H1 (cell line): ENCODE measurements around the gene MRTFB. TPM values are rescaled to one million over a fixed set of nuclear protein-coding genes. Genes with fewer than 3 reads are reported as not detected.

ENCODE experiments used
- CTCF ChIA-PET: fragments of 300-600 bp; sonication (Branson Sonifier 250); formaldehyde crosslinking; loops from one replicate; lab custom pipeline; 2021; ENCODE audit not compliant: partially characterized antibody; lab: Charles Lee
- POLR2A ChIA-PET: fragments of 300-600 bp; sonication (Branson Sonifier 250); formaldehyde crosslinking; loops from one replicate; lab custom pipeline; 2021; ENCODE audit warnings: inconsistent platforms; ENCODE audit not compliant: partially characterized antibody; lab: Charles Lee
- DNase-seq, 2 experiments: peaks; one replicate each; pipeline versions ENCODE4 v3.0.0 to v3.0.0-alpha.2; 2010 to 2022; ENCODE audit warnings: low spot score in 2 of 2, low read depth in 1 of 2, mixed read lengths in 1 of 2
- FAIRE-seq: peaks from 2 replicates; lab custom pipeline; 2011; peaks lifted over from hg19 to GRCh38; lab: Jason Lieb, UNC
- H2AFZ ChIP-seq: 2 replicates; pipeline ENCODE4 v1.8.1; 2012; ENCODE audit warnings: low read length, inconsistent platforms
- H2AK5ac ChIP-seq: 2 replicates; pipeline ENCODE4 v1.6.1; 2013; ENCODE audit warnings: low read depth, low read length
- H2BK120ac ChIP-seq: replicated peaks from 2 replicates; pipeline ENCODE3; 2013; ENCODE audit warnings: low read depth, low read length, inconsistent platforms
- H2BK12ac ChIP-seq: 2 replicates; pipeline ENCODE4 v1.6.1; 2013; ENCODE audit warnings: low read depth, low read length
- H2BK15ac ChIP-seq: 2 replicates; pipeline ENCODE4 v1.6.1; 2013; ENCODE audit warnings: low read length
- H2BK20ac ChIP-seq: 2 replicates; pipeline ENCODE4 v1.6.1; 2013; ENCODE audit warnings: low read length
- H2BK5ac ChIP-seq: 2 replicates; pipeline ENCODE4 v1.6.1; 2013; ENCODE audit warnings: low read depth, low read length
- H3K14ac ChIP-seq: 2 replicates; pipeline ENCODE4 v1.6.1; 2013; ENCODE audit warnings: inconsistent platforms; ENCODE audit not compliant: insufficient read length
- H3K18ac ChIP-seq: 2 replicates; pipeline ENCODE4 v1.6.1; 2013; ENCODE audit warnings: low read length; ENCODE audit errors: extremely low read depth
- H3K23ac ChIP-seq: 2 replicates; pipeline ENCODE4 v1.6.1; 2013; ENCODE audit warnings: inconsistent platforms; ENCODE audit not compliant: insufficient read length
- H3K23me2 ChIP-seq: 2 replicates; pipeline ENCODE4 v1.6.1; 2013; ENCODE audit warnings: low read depth, low read length
- H3K27ac ChIP-seq: 2 replicates; pipeline ENCODE4 v1.6.1; 2011; ENCODE audit warnings: low read depth, low read length, inconsistent platforms
- H3K27me3 ChIP-seq, 4 experiments: replicated peaks in 1 of 4; 1 replicate in 1 of 4; 2 replicates in 3 of 4; pipeline versions ENCODE4 v1.6.1 to v1.8.1; 2011 to 2013; ENCODE audit warnings: low read length in 3 of 4, mild to moderate bottlenecking in 3 of 4, inconsistent platforms in 2 of 4, mixed read lengths in 2 of 4, moderate library complexity in 1 of 4; ENCODE audit not compliant: control insufficient read depth in 3 of 4, insufficient read depth in 3 of 4; ENCODE audit errors: extremely low read depth in 1 of 4
- H3K36me3 ChIP-seq, 4 experiments: 2 replicates each; pipeline versions ENCODE4 v1.6.1 to v1.8.1; 2011 to 2013; ENCODE audit warnings: mild to moderate bottlenecking in 4 of 4, low read length in 3 of 4, moderate library complexity in 2 of 4, control low read depth in 1 of 4, inconsistent platforms in 1 of 4; ENCODE audit not compliant: insufficient read depth in 4 of 4, control insufficient read depth in 2 of 4
- H3K4ac ChIP-seq: replicated peaks from 2 replicates; pipeline ENCODE3; 2013; ENCODE audit warnings: low read length, low read depth, mixed read lengths, inconsistent platforms; ENCODE audit not compliant: insufficient read length
- H3K4me1 ChIP-seq, 4 experiments: replicated peaks in 1 of 4; 1 replicate in 1 of 4; 2 replicates in 3 of 4; pipeline versions ENCODE4 v1.6.1 to v1.8.1; 2011 to 2013; ENCODE audit warnings: low read length in 3 of 4, inconsistent platforms in 2 of 4, mixed read lengths in 1 of 4; ENCODE audit not compliant: insufficient read depth in 4 of 4, control insufficient read depth in 3 of 4
- H3K4me2 ChIP-seq, 2 experiments: 2 replicates each; pipeline versions ENCODE4 v1.6.1 to v1.8.1; 2011 to 2013; ENCODE audit warnings: low read depth in 2 of 2, low read length in 2 of 2, control low read depth in 1 of 2, inconsistent platforms in 1 of 2, mild to moderate bottlenecking in 1 of 2; ENCODE audit not compliant: insufficient read depth in 1 of 2
- H3K4me3 ChIP-seq, 4 experiments: fragments of 200-600, 300-600 bp in 1 of 4; sonication (generic), shearing (Covaris generic), sonication (Bioruptor Twin) in 1 of 4; 2 replicates each; pipeline versions ENCODE4 v1.5.1 to v1.8.1; 2011 to 2016; ENCODE audit warnings: low read length in 4 of 4, low read depth in 3 of 4, control low read depth in 2 of 4, inconsistent platforms in 2 of 4, mild to moderate bottlenecking in 2 of 4, mixed read lengths in 1 of 4, moderate library complexity in 1 of 4; ENCODE audit not compliant: insufficient read depth in 2 of 4; ENCODE audit errors: extremely low read depth in 1 of 4
- H3K56ac ChIP-seq: replicated peaks from 2 replicates; pipeline ENCODE3; 2013; ENCODE audit warnings: low read depth, mild to moderate bottlenecking, mixed read lengths, low read length, inconsistent platforms; ENCODE audit not compliant: insufficient read length
- H3K79me1 ChIP-seq: 2 replicates; pipeline ENCODE4 v1.6.1; 2013; ENCODE audit warnings: low read depth, low read length, control low read depth
- H3K79me2 ChIP-seq, 2 experiments: 2 replicates each; pipeline versions ENCODE4 v1.6.1 to v1.8.1; 2012 to 2013; ENCODE audit warnings: low read length in 2 of 2, mild to moderate bottlenecking in 2 of 2, inconsistent platforms in 1 of 2; ENCODE audit not compliant: insufficient read depth in 2 of 2, control insufficient read depth in 1 of 2
- H3K9ac ChIP-seq, 4 experiments: replicated peaks in 1 of 4; 1 replicate in 1 of 4; 2 replicates in 3 of 4; pipeline versions ENCODE4 v1.6.1 to v1.8.1; 2011 to 2013; ENCODE audit warnings: low read depth in 3 of 4, low read length in 3 of 4, control low read depth in 2 of 4, mild to moderate bottlenecking in 2 of 4, moderate library complexity in 2 of 4, inconsistent platforms in 1 of 4; ENCODE audit errors: extremely low read depth in 1 of 4
- H3K9me3 ChIP-seq, 2 experiments: 2 replicates each; pipeline versions ENCODE4 v1.6.1 to v1.8.1; 2012 to 2013; ENCODE audit warnings: mild to moderate bottlenecking in 2 of 2, moderate library complexity in 2 of 2, control low read depth in 1 of 2, inconsistent platforms in 1 of 2, low read depth in 1 of 2, low read length in 1 of 2, mixed read lengths in 1 of 2; ENCODE audit not compliant: insufficient read depth in 2 of 2
- H4K20me1 ChIP-seq, 2 experiments: replicated peaks in 1 of 2; 2 replicates each; pipeline versions ENCODE3 to v1.8.1; 2011 to 2013; ENCODE audit warnings: inconsistent platforms in 2 of 2, low read length in 2 of 2, mild to moderate bottlenecking in 1 of 2; ENCODE audit not compliant: insufficient read depth in 2 of 2, control insufficient read depth in 1 of 2
- H4K5ac ChIP-seq: 2 replicates; pipeline ENCODE4 v1.6.1; 2013; ENCODE audit warnings: low read length, low read depth, mixed read lengths, inconsistent platforms; ENCODE audit not compliant: insufficient read length
- H4K8ac ChIP-seq: 2 replicates; pipeline ENCODE4 v1.8.0; 2013; ENCODE audit warnings: mild to moderate bottlenecking, moderate library complexity, low read length, inconsistent platforms; ENCODE audit not compliant: insufficient read depth; ENCODE audit errors: extremely low read depth
- H4K91ac ChIP-seq: replicated peaks from 2 replicates; pipeline ENCODE3; 2013; ENCODE audit warnings: low read length, mixed read lengths, inconsistent platforms; ENCODE audit not compliant: insufficient read length
- PHF8 ChIP-seq: fragments of 200-600 bp; sonication (generic); conservative IDR thresholded peaks from 2 replicates; pipeline ENCODE4 v1.7.1; 2012; ENCODE audit warnings: low read depth, mild to moderate bottlenecking, inconsistent platforms, low read length, moderate library complexity
- TBP ChIP-seq: IDR thresholded peaks from 2 replicates; pipeline ENCODE4 v1.6.1; 2011; ENCODE audit warnings: low read depth, low read length, improper control_type of control experiment
- WGBS, 2 experiments: shearing (Covaris generic) in 1 of 2; methylation state at CpG; one replicate each; pipeline versions ENCODE4 v1.1.6 to v1.1.7; 2013 to 2015; ENCODE audit warnings: low lambda C conversion rate in 2 of 2, mixed read lengths in 2 of 2, inconsistent platforms in 1 of 2, low coverage in 1 of 2, missing lambda C conversion rate in 1 of 2; ENCODE audit not compliant: insufficient replicate concordance in 2 of 2, insufficient coverage in 1 of 2, insufficient read length in 1 of 2; ENCODE audit errors: extremely low coverage in 1 of 2, missing lambda C conversion rate in 1 of 2; 5-methylcytosine and 5-hydroxymethylcytosine counted together
- polyA plus RNA-seq, 7 experiments: library from polyadenylated mRNA; depleted of rRNA in 3 of 7; stranded (reverse) in 5 of 7; unstranded in 2 of 7; fragments of >200 nt in 5 of 7; fragments of 200-250 nt in 2 of 7; gene quantifications; 1 replicate in 5 of 7; 2 replicates in 1 of 7; 4 replicates in 1 of 7; pipeline versions ENCODE4 v1.2.1 to v1.2.3, GENCODE V29; 2011 to 2013; ENCODE audit warnings: missing spikeins in 2 of 7, mixed read lengths in 2 of 7
- total RNA-seq: library from RNA; stranded (reverse); fragmentation: NEBNext Ultra II Directional; extraction: Animal tissue kit (Norgen Biotek cat#: 25700); gene quantifications from 2 replicates; pipeline ENCODE4 v1.2.1, GENCODE V29; 2021

The MRTFB gene
- total and polyA plus RNA-seq, 2 of the 8 experiments (the other 6 are each of a cell fraction or from before 2014, with no cell fraction given): 13.5 to 34.9 TPM

- no peak overlapping the region for H2BK120ac ChIP-seq
- H4K91ac ChIP-seq: no peak overlapping the region
- CTCF ChIA-PET: interaction anchor here (0.5 to 4.9 kb wide), 23 partner anchors 9 to 296 kb away, joined by 3 to 27 read pairs (median 5); no protein-coding TSS in a partner anchor
- no peak overlapping the region for H3K56ac ChIP-seq
- peaks cover 0 to 3% (median 2%) of the 10 kb centered on the region in 4 experiments; a peak in 4 of 7 replicates for H3K4me1 ChIP-seq
- H3K79me1 ChIP-seq: peaks cover 2% of the 10 kb centered on the region; the same call in 1 of the 2 replicates
- H3K27ac ChIP-seq: no peak overlapping the region
- peaks cover 0 to 2% of the 10 kb centered on the region in 2 experiments for H4K20me1 ChIP-seq
- no peaks in the 10 kb centered on the region for H3K36me3 ChIP-seq
- H3K14ac ChIP-seq: no peak overlapping the region
- peaks cover 11% of the 10 kb centered on the region for H3K23me2 ChIP-seq
- FAIRE-seq (no peak), DNase-seq (no peak)
- H3K18ac ChIP-seq: no peak overlapping the region
- WGBS, 2 experiments: 91% methylated on average over 22 of the region's 24 CpGs; no CpG with 5 or more reads in 1 of the 2 experiments
- no peak overlapping the region for H2BK20ac ChIP-seq
- no peak overlapping the region for H4K8ac ChIP-seq
- no peak overlapping the region for H2BK15ac ChIP-seq
- H3K79me2 ChIP-seq: peaks cover 0 to 5% of the 10 kb centered on the region in 2 experiments; a peak in 1 of 4 replicates
- no peak overlapping the region for H2BK12ac ChIP-seq
- H2AK5ac ChIP-seq: no peak overlapping the region
- no peaks in the 10 kb centered on the region for H3K9me3 ChIP-seq
- H3K4me3 ChIP-seq: no peak overlapping the region
- no peak overlapping the region for H2AFZ ChIP-seq
- POLR2A ChIA-PET: interaction anchor here (0.6 to 1.3 kb wide), 4 partner anchors 10 to 314 kb away, joined by 3 to 6 read pairs (median 4); no protein-coding TSS in a partner anchor
- no peak for TF ChIP-seq PHF8
- TF ChIP-seq TBP: 0 out of 2 replicates have a peak, but pooled peaks have one; percentile 1
- H4K5ac ChIP-seq: no peak overlapping the region
- H3K4ac ChIP-seq: no peak overlapping the region
- no peak overlapping the region for H3K23ac ChIP-seq
- no peak overlapping the region for H2BK5ac ChIP-seq
- no peak overlapping the region for H3K9ac ChIP-seq
- peaks cover 0 to 5% (median 0%) of the 10 kb centered on the region in 4 experiments; a peak in 2 of 7 replicates for H3K27me3 ChIP-seq
- H3K4me2 ChIP-seq: no peak overlapping the region
These were observed 227.4 kb downstream of the MRTFB start for GRCh38 chr16:14298374-14299122.
